Activated T-cell treated with anti-CD3 and anti-CD28 coated beads for 48 hours (primary cell): ENCODE results near the gene RPUSD4.

ENCODE experiments used
- DNase-seq: peaks from one replicate; pipeline ENCODE4 v3.0.0-alpha.2; 2020; ENCODE audit warnings: low read depth

RPUSD4 gene

DNA sequence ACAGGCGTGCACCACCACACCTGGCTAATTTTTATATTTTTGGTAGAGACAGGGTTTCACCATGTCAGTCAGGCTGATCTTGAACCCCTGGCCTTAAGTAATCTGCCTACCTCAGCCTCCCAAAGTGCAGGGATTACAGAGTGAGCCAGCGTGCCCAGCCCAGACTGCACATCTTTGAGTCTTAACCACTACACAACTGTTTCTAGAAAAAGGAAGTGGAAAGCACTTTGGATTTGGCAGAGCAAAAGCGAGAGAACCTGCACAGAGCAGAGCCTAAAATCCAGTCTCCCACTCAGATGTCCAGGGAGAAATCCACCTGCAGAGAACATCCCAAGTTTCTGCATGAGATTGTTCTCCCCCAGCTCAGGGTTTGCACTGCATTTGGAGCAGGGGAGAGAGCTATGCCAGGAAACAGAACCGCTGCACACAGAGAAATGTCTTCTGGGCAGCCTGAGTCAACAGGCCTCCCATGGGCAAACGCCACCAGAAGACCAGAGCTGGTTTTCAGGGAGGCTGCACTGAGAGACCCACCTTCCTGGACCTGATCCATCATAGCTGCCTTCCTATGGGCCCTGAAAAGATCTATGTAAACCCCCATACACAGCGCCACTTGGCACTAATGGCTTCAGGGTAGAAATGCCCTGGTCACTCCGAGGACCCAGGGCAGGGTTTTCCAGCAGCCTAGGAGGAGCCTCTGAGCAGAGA, 54.0 kb downstream of the RPUSD4 start:
- DNase-seq = no peak

DNA sequence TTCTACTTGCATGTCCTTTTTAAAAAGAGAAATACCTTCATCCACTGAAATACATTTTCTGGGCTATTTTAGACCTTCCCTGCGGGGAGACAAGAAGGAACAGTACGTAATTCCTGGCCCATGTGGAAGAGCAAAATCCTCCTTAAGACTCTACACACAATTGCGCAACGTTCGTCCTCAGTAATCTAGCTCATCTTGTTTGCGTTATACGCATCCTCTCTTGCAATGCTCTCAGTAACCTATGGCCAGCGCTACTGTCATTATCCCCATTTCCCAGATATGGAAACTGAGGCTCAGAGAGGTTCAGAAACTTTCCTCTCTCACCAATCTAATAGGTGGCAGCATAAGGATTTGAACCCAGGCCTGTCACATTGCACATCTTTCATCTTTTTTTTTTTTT, 54.6 kb downstream of the RPUSD4 start:
- no peak for DNase-seq

DNA sequence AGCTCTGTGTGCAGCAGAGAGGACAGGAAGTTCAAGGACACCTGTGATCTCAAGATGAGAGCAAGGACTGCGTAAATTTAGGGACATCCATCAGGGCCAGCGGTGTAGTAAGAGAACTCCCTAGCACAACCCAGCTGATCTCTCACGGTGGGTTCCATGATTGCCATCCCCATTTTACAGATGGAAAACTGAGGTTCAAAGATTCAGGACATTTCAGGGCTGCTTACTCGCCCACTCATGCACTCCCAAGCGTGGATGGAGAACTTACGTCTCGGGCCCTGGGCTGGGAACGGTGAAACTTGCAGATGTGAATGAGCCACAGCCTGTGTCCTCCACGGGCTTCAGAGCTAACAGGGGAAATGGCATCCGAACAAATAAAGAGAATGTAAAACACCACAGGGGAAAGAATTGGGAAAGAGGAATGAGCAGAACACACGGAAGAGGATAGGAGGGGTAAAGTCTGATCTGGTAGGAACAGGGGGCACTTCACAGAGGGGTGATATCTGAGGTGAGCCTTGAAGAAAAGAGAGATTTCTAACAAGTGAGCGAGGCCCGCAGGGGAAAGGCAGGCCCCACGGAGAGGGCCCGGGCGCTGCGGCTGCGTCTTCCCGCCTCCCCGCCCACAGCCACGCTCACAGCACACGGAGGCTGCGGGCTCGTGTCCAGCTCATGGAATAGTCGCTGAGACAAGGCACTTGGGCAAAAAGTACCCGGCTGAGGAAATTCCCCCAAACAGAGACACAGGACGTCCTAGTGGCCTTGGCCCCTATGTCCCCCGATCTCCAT, 55.9 kb downstream of the RPUSD4 start:
- no peak for DNase-seq

DNA sequence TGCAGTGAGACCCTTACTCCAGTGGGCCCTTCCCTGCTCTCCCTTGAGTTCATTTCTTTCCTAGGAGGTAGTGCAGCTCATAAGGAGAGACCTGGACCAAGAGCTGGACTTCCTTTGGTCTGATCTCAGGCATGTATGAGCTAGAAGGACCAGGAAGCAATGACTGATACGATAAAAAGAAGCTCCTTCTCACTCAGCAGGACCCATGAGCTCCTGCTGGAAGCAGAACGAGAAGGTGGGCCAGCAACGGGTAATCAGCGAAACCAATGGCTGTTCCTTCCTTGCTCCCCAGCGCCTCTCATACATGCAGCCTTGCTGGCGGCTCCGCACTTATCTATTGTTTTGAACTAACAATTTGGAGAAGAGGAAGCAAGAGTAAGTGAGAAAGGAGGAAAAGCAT, 56.8 kb downstream of the RPUSD4 start:
- no peak for DNase-seq

DNA sequence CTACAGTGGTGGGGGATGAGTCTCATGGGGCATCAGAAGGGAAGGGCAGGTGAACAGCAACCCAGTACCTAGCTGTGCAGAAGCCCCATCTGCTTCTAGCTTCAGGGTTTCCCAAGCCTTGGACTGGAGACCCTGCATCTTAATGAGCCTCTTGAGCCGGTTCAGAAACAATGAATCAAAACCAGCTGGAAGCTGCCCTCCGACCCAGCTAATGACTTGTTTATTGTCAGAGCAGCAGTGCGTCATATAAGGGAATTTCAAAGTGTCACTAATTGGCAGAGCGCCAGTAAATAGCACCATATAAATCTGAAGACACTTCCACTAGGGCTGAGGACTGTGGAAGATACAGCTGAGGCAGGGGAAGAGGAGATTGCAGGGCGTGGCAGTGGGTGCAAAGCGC, 57.5 kb downstream of the RPUSD4 start:
- DNase-seq = no peak

DNA sequence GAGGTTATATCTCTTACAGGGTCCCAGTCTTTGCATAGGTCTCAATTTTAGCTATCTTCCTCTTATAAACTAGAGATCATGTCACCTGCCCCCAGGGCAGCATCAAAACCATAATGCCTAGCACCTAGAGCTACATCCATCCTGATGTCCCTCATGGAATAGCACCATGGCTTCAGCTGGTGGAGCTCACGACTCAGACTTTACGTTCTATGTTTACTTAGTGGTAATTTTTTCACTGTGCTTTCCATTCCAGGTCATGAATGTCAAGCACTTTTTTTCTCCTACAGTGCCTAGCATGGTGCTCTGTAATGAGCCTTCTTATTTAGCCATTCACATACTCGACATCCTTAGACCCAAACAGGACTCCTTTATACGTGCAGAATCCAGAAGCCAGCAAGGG, 58.4 kb downstream of the RPUSD4 start:
- no peak for DNase-seq

DNA sequence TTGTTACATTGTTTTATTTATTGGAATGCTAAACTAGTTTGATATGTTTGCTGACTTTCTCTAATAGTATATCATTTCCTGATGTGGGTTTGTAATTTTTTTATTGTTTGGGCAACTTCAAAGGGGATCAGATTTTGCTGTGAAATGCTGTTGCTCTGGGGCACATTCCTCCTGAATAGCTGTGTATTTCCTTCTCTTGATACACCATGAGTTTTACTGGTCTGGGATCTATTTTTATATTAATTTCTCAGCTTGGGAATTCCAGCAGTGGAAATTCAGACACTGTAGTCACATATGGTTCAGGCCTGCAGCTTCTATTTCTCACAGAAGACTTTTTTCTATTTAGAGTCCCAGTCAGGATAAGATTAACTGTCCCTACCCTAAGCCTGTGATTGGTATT, 58.9 kb downstream of the RPUSD4 start:
- no peak for DNase-seq

DNA sequence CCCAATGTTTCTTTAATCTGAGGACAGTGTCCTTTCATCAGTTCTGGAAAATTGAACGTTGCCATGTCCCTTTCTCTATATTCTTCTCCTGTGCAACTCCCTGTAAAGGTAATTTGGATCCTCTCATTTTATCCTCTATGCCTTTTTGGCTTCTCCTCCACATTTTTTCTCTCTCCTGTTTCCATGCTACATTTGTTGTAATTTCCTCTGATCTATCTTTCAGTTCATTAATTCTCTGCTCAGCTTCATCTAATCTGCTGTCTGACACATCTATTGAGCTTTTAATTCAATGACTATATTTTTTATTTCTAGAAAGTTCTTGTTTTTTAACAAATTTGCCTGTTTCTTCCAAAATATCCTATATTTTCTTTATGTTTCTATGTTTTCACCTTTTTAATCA, 59.3 kb downstream of the RPUSD4 start:
- DNase-seq = no peak
